ENCODE results near the gene ZNF536. TPM values are rescaled to one million over a fixed set of nuclear protein-coding genes. Genes with fewer than 3 reads are reported as not detected.

ZNF536 gene
- total RNA-seq, 2 donors from 2014 or later, result 0.41 to 1.5 TPM

DNA sequence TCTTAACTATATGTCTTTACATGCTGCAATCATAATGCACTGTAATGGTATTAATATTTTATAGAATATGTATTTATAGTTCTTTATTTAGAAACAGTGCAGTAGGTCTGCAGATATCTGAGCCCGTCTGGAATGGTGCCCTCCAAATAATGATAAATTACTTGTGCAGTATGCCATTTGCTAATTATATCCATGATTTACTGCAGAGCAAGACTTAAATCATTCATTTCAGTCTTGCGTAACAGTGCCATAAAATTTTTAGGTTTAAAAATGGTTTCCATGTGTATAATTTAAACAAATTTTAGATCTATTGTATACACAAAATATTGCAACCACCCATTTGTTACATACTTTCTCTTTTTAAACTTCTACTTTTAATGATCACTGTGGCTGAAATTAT is 175.1 kb downstream of the ZNF536 start:
- DNase-seq (ENCODE audit: low spot score) (no peak), ATAC-seq (ENCODE audit: insufficient number of reproducible peaks, low FRiP score, low read depth) (no peak)
- TF ChIP-seq, protein P1, sequence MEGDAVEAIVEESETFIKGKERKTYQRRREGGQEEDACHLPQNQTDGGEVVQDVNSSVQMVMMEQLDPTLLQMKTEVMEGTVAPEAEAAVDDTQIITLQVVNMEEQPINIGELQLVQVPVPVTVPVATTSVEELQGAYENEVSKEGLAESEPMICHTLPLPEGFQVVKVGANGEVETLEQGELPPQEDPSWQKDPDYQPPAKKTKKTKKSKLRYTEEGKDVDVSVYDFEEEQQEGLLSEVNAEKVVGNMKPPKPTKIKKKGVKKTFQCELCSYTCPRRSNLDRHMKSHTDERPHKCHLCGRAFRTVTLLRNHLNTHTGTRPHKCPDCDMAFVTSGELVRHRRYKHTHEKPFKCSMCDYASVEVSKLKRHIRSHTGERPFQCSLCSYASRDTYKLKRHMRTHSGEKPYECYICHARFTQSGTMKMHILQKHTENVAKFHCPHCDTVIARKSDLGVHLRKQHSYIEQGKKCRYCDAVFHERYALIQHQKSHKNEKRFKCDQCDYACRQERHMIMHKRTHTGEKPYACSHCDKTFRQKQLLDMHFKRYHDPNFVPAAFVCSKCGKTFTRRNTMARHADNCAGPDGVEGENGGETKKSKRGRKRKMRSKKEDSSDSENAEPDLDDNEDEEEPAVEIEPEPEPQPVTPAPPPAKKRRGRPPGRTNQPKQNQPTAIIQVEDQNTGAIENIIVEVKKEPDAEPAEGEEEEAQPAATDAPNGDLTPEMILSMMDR (IDR thresholded peaks at IDR 0.05), result no peak
- H3K27ac ChIP-seq, result no peak overlapping the region
- H3K4me1 ChIP-seq (ENCODE audit: control insufficient read depth in 1 of 2, low read depth in 2 of 2), result peaks cover 0 to 7% of the 10 kb centered on the region in 2 donors
- no peaks in the 10 kb centered on the region for H3K36me3 ChIP-seq
- H3K9me3 ChIP-seq, result no peaks in the 10 kb centered on the region
- H3K27me3 ChIP-seq (replicated peaks; ENCODE audit: insufficient read depth), result no peaks in the 10 kb centered on the region
- no peak overlapping the region for H3K4me3 ChIP-seq

DNA sequence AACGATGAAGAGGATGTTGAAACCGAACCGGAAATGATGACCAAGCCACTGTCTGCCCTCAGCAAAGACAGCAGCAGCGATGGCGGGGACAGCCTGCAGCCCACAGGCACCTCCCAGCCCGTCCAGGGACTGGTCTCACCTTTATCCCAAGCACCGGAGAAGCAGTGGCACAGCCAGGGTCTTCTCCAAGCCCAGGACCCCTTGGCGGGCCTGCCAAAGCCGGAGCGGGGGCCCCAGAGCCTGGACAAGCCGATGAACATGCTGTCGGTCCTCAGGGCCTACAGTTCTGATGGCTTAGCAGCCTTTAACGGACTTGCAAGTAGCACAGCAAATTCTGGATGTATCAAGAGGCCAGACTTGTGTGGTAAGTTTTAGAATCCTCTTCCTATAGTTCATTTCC is 177.0 kb downstream of the ZNF536 start:
- H3K4me1 ChIP-seq (ENCODE audit: control insufficient read depth in 1 of 2, low read depth in 2 of 2), result no peaks in the 10 kb centered on the region
- H3K4me3 ChIP-seq, result no peak overlapping the region
- no peaks in the 10 kb centered on the region for H3K27me3 ChIP-seq (replicated peaks; ENCODE audit: insufficient read depth)
- DNase-seq (ENCODE audit: low spot score) (no peak), ATAC-seq (ENCODE audit: insufficient number of reproducible peaks, low FRiP score, low read depth) (no peak)
- TF ChIP-seq, protein P1 (IDR thresholded peaks at IDR 0.05), result no peak
- no peaks in the 10 kb centered on the region for H3K9me3 ChIP-seq
- H3K36me3 ChIP-seq, result no peaks in the 10 kb centered on the region
- no peak overlapping the region for H3K27ac ChIP-seq

DNA sequence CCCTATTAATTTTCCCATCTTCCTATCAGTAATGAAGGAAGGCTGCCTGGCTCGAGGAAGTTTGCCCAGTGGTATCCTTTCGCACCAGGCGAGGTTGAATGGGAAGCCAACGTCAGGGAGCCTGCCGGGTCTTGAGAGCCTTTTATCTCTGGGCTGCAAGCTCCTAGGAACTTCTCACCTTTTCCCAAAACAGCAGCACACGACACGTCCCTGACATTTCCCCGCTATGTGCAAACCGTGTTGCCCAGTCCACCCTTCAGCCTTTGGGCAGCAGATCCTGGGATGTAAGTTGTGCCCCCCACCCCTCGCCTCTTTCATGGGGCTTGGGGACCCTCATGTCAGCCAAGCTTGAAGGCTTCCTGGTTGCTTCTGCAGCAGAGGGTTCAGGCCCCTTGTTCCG is 179.1 kb downstream of the ZNF536 start:
- Histone ChIP-seq H3K27me3 (replicated peaks; ENCODE audit: insufficient read depth) (no peaks in the 10 kb centered on the region), H3K36me3 (no peaks in the 10 kb centered on the region), H3K9me3 (no peaks in the 10 kb centered on the region), H3K4me1 (ENCODE audit: control insufficient read depth in 1 of 2, low read depth in 2 of 2) (no peaks in the 10 kb centered on the region), H3K4me3 (no peak overlapping the region), H3K27ac (no peak overlapping the region)
- no peak for ATAC-seq (ENCODE audit: insufficient number of reproducible peaks, low FRiP score, low read depth)
- TF ChIP-seq, protein P1 (IDR thresholded peaks at IDR 0.05), result no peak
- DNase-seq (ENCODE audit: low spot score), result no peak

DNA sequence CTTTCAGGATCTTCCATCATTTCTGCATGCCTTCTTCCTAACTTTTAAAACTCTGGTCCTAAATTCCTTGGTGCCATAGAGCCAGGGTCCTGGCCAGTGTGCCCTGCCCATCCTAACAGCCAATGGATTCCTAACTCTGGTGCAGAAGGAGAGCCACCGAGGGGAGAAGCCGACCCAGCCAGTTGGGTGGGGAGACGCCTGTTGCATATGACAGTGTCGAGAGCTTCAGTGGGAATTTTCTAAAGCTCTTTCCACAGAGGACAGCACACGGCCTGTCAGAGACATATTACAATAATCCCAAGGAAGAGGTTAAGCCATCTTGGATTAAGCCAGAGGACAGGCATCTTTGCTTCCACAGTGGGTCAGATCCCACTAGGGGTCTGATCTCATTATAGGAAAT is 180.4 kb downstream of the ZNF536 start:
- Histone ChIP-seq H3K4me1 (ENCODE audit: control insufficient read depth in 1 of 2, low read depth in 2 of 2) (no peaks in the 10 kb centered on the region), H3K27me3 (replicated peaks; ENCODE audit: insufficient read depth) (no peaks in the 10 kb centered on the region), H3K4me3 (no peak overlapping the region), H3K9me3 (no peaks in the 10 kb centered on the region), H3K36me3 (no peaks in the 10 kb centered on the region), H3K27ac (no peak overlapping the region)
- TF ChIP-seq, protein P1 (IDR thresholded peaks at IDR 0.05), result no peak
- DNase-seq (ENCODE audit: low spot score), result no peak
- ATAC-seq (ENCODE audit: insufficient number of reproducible peaks, low FRiP score, low read depth), result no peak

DNA sequence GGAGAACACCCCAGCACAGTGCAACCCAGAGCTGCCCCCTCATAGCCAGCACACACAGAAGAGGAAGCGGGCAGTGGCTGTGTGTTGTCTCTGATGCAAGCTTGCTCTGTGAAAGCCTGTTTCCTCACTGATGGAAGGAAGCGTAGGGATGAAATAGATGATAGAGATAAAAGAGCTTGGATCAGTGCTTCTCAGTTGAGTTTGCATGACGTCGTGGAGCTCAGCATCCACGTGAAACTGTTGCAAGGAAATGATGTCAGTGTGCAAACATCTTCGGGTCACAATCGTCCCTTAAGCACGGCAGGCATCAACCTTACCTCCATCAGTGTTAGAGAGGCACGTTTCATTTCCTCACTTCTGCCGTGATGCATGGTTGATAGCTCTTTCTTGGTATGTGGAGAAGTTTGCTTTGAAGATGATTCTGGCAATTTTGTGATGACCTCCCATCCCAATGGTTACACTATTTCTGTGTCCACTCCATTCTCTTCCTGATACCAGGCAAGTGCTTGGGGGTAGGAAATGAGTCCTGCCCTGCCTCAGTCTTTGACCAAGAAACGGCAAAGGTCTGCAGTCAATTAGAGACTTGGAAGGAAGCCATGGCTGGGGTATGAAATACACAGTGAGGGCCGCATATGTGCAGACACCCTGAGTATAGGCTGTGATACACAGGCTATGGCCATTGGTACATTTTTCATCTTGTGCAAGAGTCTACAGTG is 183.0 kb downstream of the ZNF536 start:
- H3K36me3 ChIP-seq, result no peaks in the 10 kb centered on the region
- ATAC-seq (ENCODE audit: insufficient number of reproducible peaks, low FRiP score, low read depth), result no peak
- no peaks in the 10 kb centered on the region for H3K4me1 ChIP-seq (ENCODE audit: control insufficient read depth in 1 of 2, low read depth in 2 of 2)
- TF ChIP-seq, protein P1 (IDR thresholded peaks at IDR 0.05), result no peak
- no peak overlapping the region for H3K4me3 ChIP-seq
- H3K27ac ChIP-seq, result no peak overlapping the region
- DNase-seq (ENCODE audit: low spot score), result no peak
- H3K27me3 ChIP-seq (replicated peaks; ENCODE audit: insufficient read depth), result no peaks in the 10 kb centered on the region
- H3K9me3 ChIP-seq, result no peaks in the 10 kb centered on the region

All from thoracic aorta (tissue), 2 donors.